WTC11 (cell line): ENCODE results near the gene TUBA3E.
"Not testable (repeated sequence)": the region's sequence is repeated elsewhere in the genome, so short reads cannot be mapped to it uniquely, and the experiment has no call there.

Experiments
- ATF2 ChIP-seq: sonication (generic); formaldehyde crosslinking; IDR thresholded peaks from 2 replicates; pipeline ENCODE4 v1.8.1; 2022; ENCODE audit warnings: low read depth, missing genetic modification reagents, borderline replicate concordance
- CREB1 ChIP-seq: sonication (generic); formaldehyde crosslinking; IDR thresholded peaks from 2 replicates; pipeline ENCODE4 v1.8.0; 2023; ENCODE audit warnings: mild to moderate bottlenecking, missing genetic modification reagents
- CREM ChIP-seq: sonication (generic); formaldehyde crosslinking; IDR thresholded peaks from 2 replicates; pipeline ENCODE4 v1.8.1; 2022; ENCODE audit warnings: mild to moderate bottlenecking, missing genetic modification reagents, moderate library complexity
- CTCF ChIP-seq: fragments of 200-600 bp; IDR thresholded peaks from 2 replicates; pipeline ENCODE4 v1.8.0; 2022; ENCODE audit warnings: antibody characterized with exemption
- FOXJ3 ChIP-seq: sonication (generic); formaldehyde crosslinking; IDR thresholded peaks from 2 replicates; pipeline ENCODE4 v1.9.0; 2021; ENCODE audit warnings: missing genetic modification reagents, mild to moderate bottlenecking, borderline replicate concordance
- IRF1 ChIP-seq: sonication (generic); formaldehyde crosslinking; IDR thresholded peaks from 2 replicates; pipeline ENCODE4 v1.8.0; 2023; ENCODE audit warnings: missing genetic modification reagents
- KAT7 ChIP-seq: sonication (generic); formaldehyde crosslinking; IDR thresholded peaks from 2 replicates; pipeline ENCODE4 v1.8.1; 2023; ENCODE audit warnings: missing genetic modification reagents, mild to moderate bottlenecking, borderline replicate concordance
- MLX ChIP-seq: sonication (generic); formaldehyde crosslinking; IDR thresholded peaks from 2 replicates; pipeline ENCODE4 v1.8.1; 2023; ENCODE audit warnings: mild to moderate bottlenecking, missing genetic modification reagents, moderate library complexity
- NR2C2 ChIP-seq: sonication (generic); formaldehyde crosslinking; IDR thresholded peaks from 2 replicates; pipeline ENCODE4 v1.8.0; 2022; ENCODE audit warnings: mild to moderate bottlenecking, missing genetic modification reagents
- USF2 ChIP-seq: sonication (generic); formaldehyde crosslinking; IDR thresholded peaks from 2 replicates; pipeline ENCODE4 v1.8.1; 2023; ENCODE audit warnings: mild to moderate bottlenecking, missing genetic modification reagents, moderate library complexity
- ZMAT4 ChIP-seq: fragments of 250-450 bp; sonication (Bioruptor Pico); IDR thresholded peaks from 2 replicates; pipeline ENCODE4 v1.9.0; 2021; ENCODE audit warnings: mild to moderate bottlenecking
- ZNF317 ChIP-seq: sonication (generic); formaldehyde crosslinking; IDR thresholded peaks from 2 replicates; pipeline ENCODE4 v1.8.1; 2023; ENCODE audit warnings: low read depth, mild to moderate bottlenecking, moderate library complexity, missing genetic modification reagents, borderline replicate concordance
- ZNF425 ChIP-seq: fragments of 250-450 bp; sonication (Bioruptor Pico); conservative IDR thresholded peaks from 2 replicates; pipeline ENCODE4 v1.9.0; 2021; ENCODE audit warnings: mild to moderate bottlenecking

- not testable (repeated sequence) for TF ChIP-seq IRF1 (CRISPR knock-in tag); CREM (CRISPR knock-in tag); MLX (CRISPR knock-in tag); ZNF425; FOXJ3 (CRISPR knock-in tag); CTCF; ZMAT4 (CRISPR knock-in tag); CREB1; ATF2 (CRISPR knock-in tag); USF2 (CRISPR knock-in tag); NR2C2; ZNF317 (CRISPR knock-in tag); KAT7 (CRISPR knock-in tag)
Measured at GRCh38 chr2:130153721-130154422, 44.4 kb downstream of the TUBA3E start.
